HL-60 (cell line): Measurements from ENCODE around the gene GPALPP1.

ENCODE experiments used
- GABPA ChIP-seq: IDR thresholded peaks from 2 replicates; pipeline ENCODE4 v1.6.1; 2012; ENCODE audit warnings: low read depth
- POLR2AphosphoS5 ChIP-seq: IDR thresholded peaks from 2 replicates; pipeline ENCODE4 v1.6.1; 2012; ENCODE audit warnings: low read depth
- SPI1 ChIP-seq: IDR thresholded peaks from 2 replicates; pipeline ENCODE4 v1.6.1; 2012; ENCODE audit warnings: low read depth, mild to moderate bottlenecking, borderline replicate concordance
- TF ChIP-seq, protein P1 (sequence below): IDR thresholded peaks from one replicate; pipeline ENCODE4 v1.5.1; 2011; ENCODE audit warnings: low read length, control low read depth, inconsistent platforms; ENCODE audit not compliant: insufficient read depth
- TF ChIP-seq, protein P2 (sequence below): IDR thresholded peaks from 2 replicates; pipeline ENCODE4 v1.6.1; 2012; ENCODE audit warnings: low read depth; ENCODE audit not compliant: insufficient replicate concordance

DNA sequence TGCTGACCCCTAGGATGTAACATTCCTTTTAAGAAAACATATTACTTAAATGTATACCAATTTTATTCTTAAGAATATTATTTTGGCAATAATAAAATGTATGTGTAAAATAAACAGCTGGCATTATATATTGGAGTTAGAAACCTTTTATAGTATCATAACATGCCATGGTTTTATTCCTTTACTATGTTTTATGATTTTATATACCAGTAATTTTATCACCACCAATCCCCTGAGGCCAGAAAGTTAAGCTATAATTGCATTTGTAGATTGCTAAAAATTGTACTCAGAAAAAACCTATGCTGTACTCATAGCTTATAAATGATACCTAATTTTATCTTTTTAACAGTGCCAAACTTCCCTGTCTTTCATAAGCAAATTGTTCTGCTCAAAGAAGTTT lies 17.9 kb downstream of the GPALPP1 start:
- TF ChIP-seq, protein P1, sequence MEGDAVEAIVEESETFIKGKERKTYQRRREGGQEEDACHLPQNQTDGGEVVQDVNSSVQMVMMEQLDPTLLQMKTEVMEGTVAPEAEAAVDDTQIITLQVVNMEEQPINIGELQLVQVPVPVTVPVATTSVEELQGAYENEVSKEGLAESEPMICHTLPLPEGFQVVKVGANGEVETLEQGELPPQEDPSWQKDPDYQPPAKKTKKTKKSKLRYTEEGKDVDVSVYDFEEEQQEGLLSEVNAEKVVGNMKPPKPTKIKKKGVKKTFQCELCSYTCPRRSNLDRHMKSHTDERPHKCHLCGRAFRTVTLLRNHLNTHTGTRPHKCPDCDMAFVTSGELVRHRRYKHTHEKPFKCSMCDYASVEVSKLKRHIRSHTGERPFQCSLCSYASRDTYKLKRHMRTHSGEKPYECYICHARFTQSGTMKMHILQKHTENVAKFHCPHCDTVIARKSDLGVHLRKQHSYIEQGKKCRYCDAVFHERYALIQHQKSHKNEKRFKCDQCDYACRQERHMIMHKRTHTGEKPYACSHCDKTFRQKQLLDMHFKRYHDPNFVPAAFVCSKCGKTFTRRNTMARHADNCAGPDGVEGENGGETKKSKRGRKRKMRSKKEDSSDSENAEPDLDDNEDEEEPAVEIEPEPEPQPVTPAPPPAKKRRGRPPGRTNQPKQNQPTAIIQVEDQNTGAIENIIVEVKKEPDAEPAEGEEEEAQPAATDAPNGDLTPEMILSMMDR, result no peak
- TF ChIP-seq SPI1, result no peak
- no peak for TF ChIP-seq POLR2AphosphoS5
- TF ChIP-seq, protein P2, sequence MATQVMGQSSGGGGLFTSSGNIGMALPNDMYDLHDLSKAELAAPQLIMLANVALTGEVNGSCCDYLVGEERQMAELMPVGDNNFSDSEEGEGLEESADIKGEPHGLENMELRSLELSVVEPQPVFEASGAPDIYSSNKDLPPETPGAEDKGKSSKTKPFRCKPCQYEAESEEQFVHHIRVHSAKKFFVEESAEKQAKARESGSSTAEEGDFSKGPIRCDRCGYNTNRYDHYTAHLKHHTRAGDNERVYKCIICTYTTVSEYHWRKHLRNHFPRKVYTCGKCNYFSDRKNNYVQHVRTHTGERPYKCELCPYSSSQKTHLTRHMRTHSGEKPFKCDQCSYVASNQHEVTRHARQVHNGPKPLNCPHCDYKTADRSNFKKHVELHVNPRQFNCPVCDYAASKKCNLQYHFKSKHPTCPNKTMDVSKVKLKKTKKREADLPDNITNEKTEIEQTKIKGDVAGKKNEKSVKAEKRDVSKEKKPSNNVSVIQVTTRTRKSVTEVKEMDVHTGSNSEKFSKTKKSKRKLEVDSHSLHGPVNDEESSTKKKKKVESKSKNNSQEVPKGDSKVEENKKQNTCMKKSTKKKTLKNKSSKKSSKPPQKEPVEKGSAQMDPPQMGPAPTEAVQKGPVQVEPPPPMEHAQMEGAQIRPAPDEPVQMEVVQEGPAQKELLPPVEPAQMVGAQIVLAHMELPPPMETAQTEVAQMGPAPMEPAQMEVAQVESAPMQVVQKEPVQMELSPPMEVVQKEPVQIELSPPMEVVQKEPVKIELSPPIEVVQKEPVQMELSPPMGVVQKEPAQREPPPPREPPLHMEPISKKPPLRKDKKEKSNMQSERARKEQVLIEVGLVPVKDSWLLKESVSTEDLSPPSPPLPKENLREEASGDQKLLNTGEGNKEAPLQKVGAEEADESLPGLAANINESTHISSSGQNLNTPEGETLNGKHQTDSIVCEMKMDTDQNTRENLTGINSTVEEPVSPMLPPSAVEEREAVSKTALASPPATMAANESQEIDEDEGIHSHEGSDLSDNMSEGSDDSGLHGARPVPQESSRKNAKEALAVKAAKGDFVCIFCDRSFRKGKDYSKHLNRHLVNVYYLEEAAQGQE, result no peak
- no peak for TF ChIP-seq GABPA
